Measurements from ENCODE around the gene MTSS2. TPM values are rescaled to one million over a fixed set of nuclear protein-coding genes. Genes with fewer than 3 reads are reported as not detected.
A peak's percentile ranks its signal among the peaks of the same experiment; 100 is the strongest.

The MTSS2 gene
- total and polyA plus RNA-seq, 2 experiments from 2014 or later, result 1.6 to 19.6 TPM

GRCh38 chr16:70730031-70730430 lies 44.2 kb upstream of the MTSS2 start:
- 0 out of 2 replicates have a peak overlapping the region, but pooled peaks have one; percentile 12 for H3K27ac Mint-ChIP-seq
- no peak for ATAC-seq
- no peak overlapping the region for H3K4me3 Mint-ChIP-seq

DNA sequence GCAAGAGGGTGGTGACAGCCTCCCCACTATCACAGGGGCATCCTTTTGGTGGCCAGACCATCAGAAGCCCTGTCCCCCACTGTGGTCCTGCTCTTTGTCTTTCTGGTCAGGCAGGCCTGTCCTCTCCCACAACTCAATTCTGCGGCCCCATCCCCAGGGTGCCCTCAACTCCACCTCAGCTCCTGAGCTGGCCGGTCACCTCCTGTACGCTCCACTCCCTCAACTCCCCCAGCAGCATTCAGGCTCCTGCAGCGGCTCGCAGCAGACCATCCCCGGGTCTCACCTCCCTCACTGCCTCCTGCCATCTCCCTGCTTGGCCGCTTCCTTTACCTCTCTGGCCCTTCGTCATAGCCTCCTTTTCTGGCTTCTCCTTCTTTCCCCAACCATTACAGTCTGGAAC lies 43.4 kb upstream of the MTSS2 start:
- no peaks in the 10 kb centered on the region for H4K20me1 ChIP-seq (replicated peaks; ENCODE audit: insufficient read depth)
- H3K4me1 Mint-ChIP-seq, result peaks cover 14% of the 10 kb centered on the region
- no peak overlapping the region for H3K27ac ChIP-seq (ENCODE audit: low read depth)
- peaks cover 12% of the 10 kb centered on the region for H3K36me3 Mint-ChIP-seq (ENCODE audit: low read depth)
- no peak overlapping the region for H3K4me3 Mint-ChIP-seq
- H3K27me3 ChIP-seq (ENCODE audit: insufficient read depth), result no peaks in the 10 kb centered on the region
- H3K36me3 ChIP-seq (ENCODE audit: insufficient read depth), result no peaks in the 10 kb centered on the region
- H3K79me2 ChIP-seq (replicated peaks; ENCODE audit: insufficient read depth), result no peaks in the 10 kb centered on the region
- no peak overlapping the region for H2AFZ ChIP-seq
- no peak for DNase-seq (ENCODE audit: low spot score)
- 0 out of 2 replicates have a peak, but pooled peaks cover 3% of the 10 kb centered on the region for H3F3A ChIP-seq (replicated peaks; ENCODE audit: low read depth)
- peaks cover 11% of the 10 kb centered on the region for H3K27me3 Mint-ChIP-seq (ENCODE audit: insufficient read depth, low read depth, poor library complexity)
- no peaks in the 10 kb centered on the region for H3K4me1 ChIP-seq (ENCODE audit: insufficient read depth)
- H3K9me3 Mint-ChIP-seq, result no peaks in the 10 kb centered on the region
- no peak overlapping the region for H3K4me3 ChIP-seq
- H3K27ac Mint-ChIP-seq, result no peak overlapping the region
- ATAC-seq, result no peak
- H3K4me2 ChIP-seq, result no peak overlapping the region
- 0 out of 2 replicates have a peak, but pooled peaks cover 2% of the 10 kb centered on the region for H3K9me2 ChIP-seq (ENCODE audit: insufficient read depth)
- TF ChIP-seq REST (IDR thresholded peaks at IDR 0.05; ENCODE audit: unreplicated experiment), result no peak
- no peak for TF ChIP-seq JUNB (IDR thresholded peaks at IDR 0.05; ENCODE audit: unreplicated experiment)
- TF ChIP-seq POLR2AphosphoS5 (IDR thresholded peaks at IDR 0.05; ENCODE audit: low read depth), result no peak
- no peak for TF ChIP-seq ZNF114 (CRISPR knock-in tag; IDR thresholded peaks at IDR 0.05)
- TF ChIP-seq STAT1 (IDR thresholded peaks at IDR 0.05; ENCODE audit: unreplicated experiment), result no peak
- TF ChIP-seq ETS1 (IDR thresholded peaks at IDR 0.05), result no peak
- no peak for TF ChIP-seq NANOG (IDR thresholded peaks at IDR 0.05; ENCODE audit: borderline replicate concordance)

More at GRCh38 chr16:70730031-70730430, 44.2 kb upstream of the MTSS2 start:
- Histone ChIP-seq H3K27me3 (ENCODE audit: insufficient read depth) (no peaks in the 10 kb centered on the region), H3K9me2 (ENCODE audit: insufficient read depth) (0 out of 2 replicates have a peak, but pooled peaks cover 2% of the 10 kb centered on the region), H2AFZ (no peak overlapping the region), H3F3A (replicated peaks; ENCODE audit: low read depth) (0 out of 2 replicates have a peak, but pooled peaks cover 3% of the 10 kb centered on the region), H3K4me1 (ENCODE audit: insufficient read depth) (no peaks in the 10 kb centered on the region), H4K20me1 (replicated peaks; ENCODE audit: insufficient read depth) (no peaks in the 10 kb centered on the region), H3K27ac (ENCODE audit: low read depth) (no peak overlapping the region), H3K79me2 (replicated peaks; ENCODE audit: insufficient read depth) (no peaks in the 10 kb centered on the region), H3K4me3 (no peak overlapping the region), H3K36me3 (ENCODE audit: insufficient read depth) (no peaks in the 10 kb centered on the region), H3K4me2 (no peak overlapping the region)
- Mint-ChIP-seq H3K27me3 (ENCODE audit: insufficient read depth, low read depth, poor library complexity) (peaks cover 11% of the 10 kb centered on the region), H3K4me1 (peaks cover 9% of the 10 kb centered on the region), H3K36me3 (ENCODE audit: low read depth) (peaks cover 18% of the 10 kb centered on the region), H3K9me3 (no peaks in the 10 kb centered on the region; the same call in 2 of the 3 replicates)
- TF ChIP-seq ZNF114 (CRISPR knock-in tag; IDR thresholded peaks at IDR 0.05), result no peak
- no peak for TF ChIP-seq REST (IDR thresholded peaks at IDR 0.05; ENCODE audit: unreplicated experiment)
- no peak for TF ChIP-seq JUNB (IDR thresholded peaks at IDR 0.05; ENCODE audit: unreplicated experiment)
- TF ChIP-seq EZH2phosphoT487 (IDR thresholded peaks at IDR 0.05; ENCODE audit: unreplicated experiment), result no peak
- no peak for TF ChIP-seq ETS1 (IDR thresholded peaks at IDR 0.05)
- no peak for TF ChIP-seq CREB1 (CRISPR knock-in tag; IDR thresholded peaks at IDR 0.05; ENCODE audit: low read depth)
- TF ChIP-seq NANOG (IDR thresholded peaks at IDR 0.05; ENCODE audit: borderline replicate concordance), result no peak
- TF ChIP-seq ZNF331 (CRISPR knock-in tag; IDR thresholded peaks at IDR 0.05; ENCODE audit: low read depth), result no peak
- DNase-seq (ENCODE audit: low spot score), result no peak

Data from GM23338 (cell line).